HepG2 (cell line): ENCODE measurements around the gene TUBA4B. TPM values are rescaled to one million over a fixed set of nuclear protein-coding genes. Genes with fewer than 3 reads are reported as not detected.

Experiments
- BHLHE40 ChIP-seq: IDR thresholded peaks from 2 replicates; pipeline ENCODE4 v1.6.1; 2011; ENCODE audit warnings: low read length, improper control_type of control experiment
- DPF2 ChIP-seq: sonication (generic); formaldehyde crosslinking; IDR thresholded peaks from 2 replicates; pipeline ENCODE4 v1.4.0; 2020; ENCODE audit warnings: mild to moderate bottlenecking, low read depth, missing genetic modification reagents, borderline replicate concordance
- FOXJ3 ChIP-seq: sonication (generic); formaldehyde crosslinking; IDR thresholded peaks from 2 replicates; pipeline ENCODE4 v1.4.0; 2020; ENCODE audit warnings: missing genetic modification reagents, mild to moderate bottlenecking, borderline replicate concordance
- KMT2A ChIP-seq: sonication (generic); formaldehyde crosslinking; IDR thresholded peaks from 2 replicates; pipeline ENCODE4 v1.4.0; 2020; ENCODE audit warnings: missing genetic modification reagents
- MAZ ChIP-seq, 2 experiments: sonication (generic) in 1 of 2; formaldehyde crosslinking in 1 of 2; IDR thresholded peaks; 2 replicates each; pipeline versions ENCODE4 v1.5.0 to v1.6.1; 2012 to 2020; ENCODE audit warnings: low read depth in 2 of 2, mild to moderate bottlenecking in 2 of 2, borderline replicate concordance in 1 of 2, improper control_type of control experiment in 1 of 2, low read length in 1 of 2, missing genetic modification reagents in 1 of 2, moderate library complexity in 1 of 2
- MBD4 ChIP-seq: IDR thresholded peaks from 2 replicates; pipeline ENCODE4 v1.6.1; 2012; ENCODE audit warnings: low read length, inconsistent platforms, borderline replicate concordance
- MIER2 ChIP-seq: IDR thresholded peaks from 2 replicates; pipeline ENCODE4 v1.6.1; 2016; ENCODE audit warnings: missing biosample characterization, missing genetic modification reagents
- PPARG ChIP-seq: conservative IDR thresholded peaks from 2 replicates; pipeline ENCODE4 v1.6.1; 2016; ENCODE audit warnings: missing biosample characterization, missing genetic modification reagents
- ZNF124 ChIP-seq: sonication (generic); formaldehyde crosslinking; IDR thresholded peaks from 2 replicates; pipeline ENCODE4 v1.4.0; 2020; ENCODE audit warnings: missing genetic modification reagents
- ZNF724P ChIP-seq: sonication (generic); formaldehyde crosslinking; IDR thresholded peaks from 2 replicates; pipeline ENCODE4 v1.8.0; 2022; ENCODE audit warnings: missing genetic modification reagents, borderline replicate concordance
- ZNF891 ChIP-seq: sonication (generic); formaldehyde crosslinking; IDR thresholded peaks from 2 replicates; pipeline ENCODE4 v1.5.0; 2020; ENCODE audit warnings: mild to moderate bottlenecking, missing genetic modification reagents
- polyA plus RNA-seq, 8 experiments: library from polyadenylated mRNA; depleted of rRNA in 3 of 8; stranded (reverse) in 7 of 8; unstranded in 1 of 8; fragments of >200 nt; fragmentation: Illumina TruSeq in 4 of 8; extraction: Trizol in 4 of 8; gene quantifications; 2 replicates each; pipeline versions ENCODE4 v1.2.1 to v1.2.3, GENCODE V29; 2011 to 2016; ENCODE audit warnings: low read depth in 4 of 8, missing spikeins in 1 of 8, mixed read lengths in 1 of 8; ENCODE audit not compliant: insufficient read depth in 1 of 8
- total RNA-seq, 5 experiments: library from RNA; depleted of rRNA; stranded (reverse); fragments of >200 nt; fragmentation: Illumina TruSeq; extraction: Trizol; gene quantifications; 2 replicates each; pipeline ENCODE4 v1.2.3, GENCODE V29; 2016; ENCODE audit warnings: low read depth in 1 of 5
- TF ChIP-seq, protein P1 (sequence below): sonication (generic); formaldehyde crosslinking; IDR thresholded peaks from 2 replicates; pipeline ENCODE4 v1.5.0; 2020; ENCODE audit warnings: mild to moderate bottlenecking, missing genetic modification reagents, borderline replicate concordance
- TF ChIP-seq, protein P2 (sequence below): sonication (generic); formaldehyde crosslinking; IDR thresholded peaks from 2 replicates; pipeline ENCODE4 v1.9.0; 2021; ENCODE audit warnings: missing genetic modification reagents, borderline replicate concordance
- TF ChIP-seq, protein P3 (sequence below): sonication (generic); formaldehyde crosslinking; IDR thresholded peaks from 2 replicates; pipeline ENCODE4 v1.8.1; 2023; ENCODE audit warnings: missing genetic modification reagents, mild to moderate bottlenecking, borderline replicate concordance

TUBA4B gene
- total and polyA plus RNA-seq, 2 of the 13 experiments (the other 11 are each of a cell fraction or from before 2014, with no cell fraction given): 0.18 to 0.22 TPM

DNA sequence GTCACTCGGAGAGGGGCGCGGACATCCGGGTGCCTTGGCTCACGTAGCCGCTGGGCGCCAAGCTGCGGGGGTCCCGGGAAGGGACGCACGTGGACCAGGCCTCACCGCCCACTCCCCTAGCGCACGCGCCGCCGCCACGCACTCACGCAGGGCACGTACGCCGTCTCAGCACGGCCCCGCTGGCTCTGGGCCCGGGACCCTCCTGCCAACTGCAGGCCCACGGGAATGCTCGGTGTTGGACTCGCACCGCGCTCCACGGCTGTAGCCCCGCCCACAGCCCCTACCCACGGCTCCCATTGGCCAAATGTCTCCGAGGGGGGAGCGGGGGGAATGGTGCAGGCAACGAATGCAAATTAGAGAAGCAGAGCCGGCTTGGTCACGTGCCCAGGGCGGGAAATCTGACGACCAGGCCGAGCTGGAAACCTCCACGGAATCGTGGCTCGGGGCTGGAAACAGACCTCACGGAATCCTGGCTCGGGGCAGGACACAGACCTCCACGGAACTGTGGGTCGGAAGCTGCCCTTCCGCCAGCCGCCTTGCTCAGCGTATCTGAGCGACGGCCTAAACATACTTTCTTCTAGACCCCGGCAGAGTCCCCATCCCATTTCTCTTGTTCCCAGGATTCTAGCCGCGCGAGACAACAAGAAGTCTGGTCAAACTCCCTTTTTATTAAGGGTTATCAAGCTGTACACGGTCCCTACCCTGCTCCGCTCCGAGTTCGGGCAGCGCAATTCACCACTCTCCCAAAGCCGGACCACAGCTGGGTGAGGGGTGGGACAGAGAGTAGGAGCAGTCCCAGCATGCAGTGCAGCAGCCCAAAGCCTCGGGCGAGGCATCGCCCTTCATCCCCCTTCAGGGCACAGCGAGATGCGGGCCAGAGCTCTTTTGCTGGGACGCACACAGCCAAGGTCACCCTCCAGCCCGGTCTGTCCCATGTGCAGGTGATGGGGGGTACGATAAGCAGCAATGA lies 34.0 kb upstream of the TUBA4B start, which contains the start of gene ABCB6 (continued):
- TF ChIP-seq, protein P1, sequence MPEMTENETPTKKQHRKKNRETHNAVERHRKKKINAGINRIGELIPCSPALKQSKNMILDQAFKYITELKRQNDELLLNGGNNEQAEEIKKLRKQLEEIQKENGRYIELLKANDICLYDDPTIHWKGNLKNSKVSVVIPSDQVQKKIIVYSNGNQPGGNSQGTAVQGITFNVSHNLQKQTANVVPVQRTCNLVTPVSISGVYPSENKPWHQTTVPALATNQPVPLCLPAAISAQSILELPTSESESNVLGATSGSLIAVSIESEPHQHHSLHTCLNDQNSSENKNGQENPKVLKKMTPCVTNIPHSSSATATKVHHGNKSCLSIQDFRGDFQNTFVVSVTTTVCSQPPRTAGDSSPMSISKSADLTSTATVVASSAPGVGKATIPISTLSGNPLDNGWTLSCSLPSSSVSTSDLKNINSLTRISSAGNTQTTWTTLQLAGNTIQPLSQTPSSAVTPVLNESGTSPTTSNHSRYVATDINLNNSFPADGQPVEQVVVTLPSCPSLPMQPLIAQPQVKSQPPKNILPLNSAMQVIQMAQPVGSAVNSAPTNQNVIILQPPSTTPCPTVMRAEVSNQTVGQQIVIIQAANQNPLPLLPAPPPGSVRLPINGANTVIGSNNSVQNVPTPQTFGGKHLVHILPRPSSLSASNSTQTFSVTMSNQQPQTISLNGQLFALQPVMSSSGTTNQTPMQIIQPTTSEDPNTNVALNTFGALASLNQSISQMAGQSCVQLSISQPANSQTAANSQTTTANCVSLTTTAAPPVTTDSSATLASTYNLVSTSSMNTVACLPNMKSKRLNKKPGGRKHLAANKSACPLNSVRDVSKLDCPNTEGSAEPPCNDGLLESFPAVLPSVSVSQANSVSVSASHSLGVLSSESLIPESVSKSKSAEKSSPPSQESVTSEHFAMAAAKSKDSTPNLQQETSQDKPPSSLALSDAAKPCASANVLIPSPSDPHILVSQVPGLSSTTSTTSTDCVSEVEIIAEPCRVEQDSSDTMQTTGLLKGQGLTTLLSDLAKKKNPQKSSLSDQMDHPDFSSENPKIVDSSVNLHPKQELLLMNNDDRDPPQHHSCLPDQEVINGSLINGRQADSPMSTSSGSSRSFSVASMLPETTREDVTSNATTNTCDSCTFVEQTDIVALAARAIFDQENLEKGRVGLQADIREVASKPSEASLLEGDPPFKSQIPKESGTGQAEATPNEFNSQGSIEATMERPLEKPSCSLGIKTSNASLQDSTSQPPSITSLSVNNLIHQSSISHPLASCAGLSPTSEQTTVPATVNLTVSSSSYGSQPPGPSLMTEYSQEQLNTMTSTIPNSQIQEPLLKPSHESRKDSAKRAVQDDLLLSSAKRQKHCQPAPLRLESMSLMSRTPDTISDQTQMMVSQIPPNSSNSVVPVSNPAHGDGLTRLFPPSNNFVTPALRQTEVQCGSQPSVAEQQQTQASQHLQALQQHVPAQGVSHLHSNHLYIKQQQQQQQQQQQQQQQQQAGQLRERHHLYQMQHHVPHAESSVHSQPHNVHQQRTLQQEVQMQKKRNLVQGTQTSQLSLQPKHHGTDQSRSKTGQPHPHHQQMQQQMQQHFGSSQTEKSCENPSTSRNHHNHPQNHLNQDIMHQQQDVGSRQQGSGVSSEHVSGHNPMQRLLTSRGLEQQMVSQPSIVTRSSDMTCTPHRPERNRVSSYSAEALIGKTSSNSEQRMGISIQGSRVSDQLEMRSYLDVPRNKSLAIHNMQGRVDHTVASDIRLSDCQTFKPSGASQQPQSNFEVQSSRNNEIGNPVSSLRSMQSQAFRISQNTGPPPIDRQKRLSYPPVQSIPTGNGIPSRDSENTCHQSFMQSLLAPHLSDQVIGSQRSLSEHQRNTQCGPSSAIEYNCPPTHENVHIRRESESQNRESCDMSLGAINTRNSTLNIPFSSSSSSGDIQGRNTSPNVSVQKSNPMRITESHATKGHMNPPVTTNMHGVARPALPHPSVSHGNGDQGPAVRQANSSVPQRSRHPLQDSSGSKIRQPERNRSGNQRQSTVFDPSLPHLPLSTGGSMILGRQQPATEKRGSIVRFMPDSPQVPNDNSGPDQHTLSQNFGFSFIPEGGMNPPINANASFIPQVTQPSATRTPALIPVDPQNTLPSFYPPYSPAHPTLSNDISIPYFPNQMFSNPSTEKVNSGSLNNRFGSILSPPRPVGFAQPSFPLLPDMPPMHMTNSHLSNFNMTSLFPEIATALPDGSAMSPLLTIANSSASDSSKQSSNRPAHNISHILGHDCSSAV (CRISPR knock-in tag): no peak
- TF ChIP-seq ZNF724P (CRISPR knock-in tag) (peak; percentile 93), PPARG (CRISPR knock-in tag) (peak; percentile 67; the same call in 1 of the 2 replicates), MIER2 (peak; percentile 82), BHLHE40 (peak; percentile 98), ZNF124 (CRISPR knock-in tag) (peak; percentile 94; the same call in 1 of the 2 replicates), FOXJ3 (CRISPR knock-in tag) (0 out of 2 replicates have a peak, but pooled peaks have one; percentile 4), MAZ (IDR thresholded peaks at IDR 0.05; ENCODE audit: borderline replicate concordance, low read depth, low read length) (peak; percentile 71; the same call in 1 of the 2 replicates), MAZ (CRISPR knock-in tag; IDR thresholded peaks at IDR 0.05; ENCODE audit: low read depth) (peak; percentile 84; the same call in 1 of the 2 replicates), ZNF891 (CRISPR knock-in tag) (peak; percentile 87; the same call in 1 of the 2 replicates), DPF2 (CRISPR knock-in tag) (0 out of 2 replicates have a peak, but pooled peaks have one; percentile 11), KMT2A (CRISPR knock-in tag) (peak; percentile 80), MBD4 (no peak)
- TF ChIP-seq, protein P2, sequence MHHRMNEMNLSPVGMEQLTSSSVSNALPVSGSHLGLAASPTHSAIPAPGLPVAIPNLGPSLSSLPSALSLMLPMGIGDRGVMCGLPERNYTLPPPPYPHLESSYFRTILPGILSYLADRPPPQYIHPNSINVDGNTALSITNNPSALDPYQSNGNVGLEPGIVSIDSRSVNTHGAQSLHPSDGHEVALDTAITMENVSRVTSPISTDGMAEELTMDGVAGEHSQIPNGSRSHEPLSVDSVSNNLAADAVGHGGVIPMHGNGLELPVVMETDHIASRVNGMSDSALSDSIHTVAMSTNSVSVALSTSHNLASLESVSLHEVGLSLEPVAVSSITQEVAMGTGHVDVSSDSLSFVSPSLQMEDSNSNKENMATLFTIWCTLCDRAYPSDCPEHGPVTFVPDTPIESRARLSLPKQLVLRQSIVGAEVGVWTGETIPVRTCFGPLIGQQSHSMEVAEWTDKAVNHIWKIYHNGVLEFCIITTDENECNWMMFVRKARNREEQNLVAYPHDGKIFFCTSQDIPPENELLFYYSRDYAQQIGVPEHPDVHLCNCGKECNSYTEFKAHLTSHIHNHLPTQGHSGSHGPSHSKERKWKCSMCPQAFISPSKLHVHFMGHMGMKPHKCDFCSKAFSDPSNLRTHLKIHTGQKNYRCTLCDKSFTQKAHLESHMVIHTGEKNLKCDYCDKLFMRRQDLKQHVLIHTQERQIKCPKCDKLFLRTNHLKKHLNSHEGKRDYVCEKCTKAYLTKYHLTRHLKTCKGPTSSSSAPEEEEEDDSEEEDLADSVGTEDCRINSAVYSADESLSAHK: 0 out of 2 replicates have a peak, but pooled peaks have one; percentile 48
- TF ChIP-seq, protein P3, sequence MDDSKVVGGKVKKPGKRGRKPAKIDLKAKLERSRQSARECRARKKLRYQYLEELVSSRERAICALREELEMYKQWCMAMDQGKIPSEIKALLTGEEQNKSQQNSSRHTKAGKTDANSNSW (CRISPR knock-in tag): no peak
